ENCODE results near the gene TRIM29.

Gene TRIM29

DNA sequence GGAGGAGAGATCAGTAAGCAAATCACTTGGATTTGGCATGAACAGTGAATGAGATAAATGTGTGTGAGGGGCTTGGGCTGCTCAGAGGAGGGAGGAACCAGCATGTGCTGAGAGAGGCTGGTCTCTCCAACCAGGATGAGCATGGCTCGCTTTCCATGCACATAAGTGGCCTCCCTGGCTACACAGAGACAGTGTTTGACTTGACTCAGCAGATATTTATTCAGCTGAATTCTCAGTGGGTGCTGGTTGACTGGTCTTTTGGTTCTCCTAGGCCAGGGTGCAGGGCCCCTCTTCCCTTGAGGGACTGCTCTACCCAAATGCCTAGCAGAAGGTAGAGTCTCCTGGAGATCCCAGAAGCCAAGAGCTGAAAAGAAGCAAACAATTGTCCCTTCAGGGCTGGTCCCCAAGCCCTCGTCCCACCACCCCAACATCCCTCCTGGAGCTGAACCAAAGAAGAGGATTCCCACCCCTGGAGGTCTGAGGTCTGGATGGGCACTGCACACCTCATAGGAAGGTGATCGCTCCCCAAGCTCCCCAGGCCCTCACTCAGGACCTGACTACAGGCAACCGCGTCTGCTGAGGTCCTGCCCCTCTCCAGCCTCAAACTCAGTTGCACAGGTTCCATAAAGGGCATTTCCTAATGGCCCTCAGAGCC lies 3.3 kb upstream of the TRIM29 start:
- DNase-seq (ENCODE audit: insufficient read length, low spot score) (no peak), FAIRE-seq (no peak)

DNA sequence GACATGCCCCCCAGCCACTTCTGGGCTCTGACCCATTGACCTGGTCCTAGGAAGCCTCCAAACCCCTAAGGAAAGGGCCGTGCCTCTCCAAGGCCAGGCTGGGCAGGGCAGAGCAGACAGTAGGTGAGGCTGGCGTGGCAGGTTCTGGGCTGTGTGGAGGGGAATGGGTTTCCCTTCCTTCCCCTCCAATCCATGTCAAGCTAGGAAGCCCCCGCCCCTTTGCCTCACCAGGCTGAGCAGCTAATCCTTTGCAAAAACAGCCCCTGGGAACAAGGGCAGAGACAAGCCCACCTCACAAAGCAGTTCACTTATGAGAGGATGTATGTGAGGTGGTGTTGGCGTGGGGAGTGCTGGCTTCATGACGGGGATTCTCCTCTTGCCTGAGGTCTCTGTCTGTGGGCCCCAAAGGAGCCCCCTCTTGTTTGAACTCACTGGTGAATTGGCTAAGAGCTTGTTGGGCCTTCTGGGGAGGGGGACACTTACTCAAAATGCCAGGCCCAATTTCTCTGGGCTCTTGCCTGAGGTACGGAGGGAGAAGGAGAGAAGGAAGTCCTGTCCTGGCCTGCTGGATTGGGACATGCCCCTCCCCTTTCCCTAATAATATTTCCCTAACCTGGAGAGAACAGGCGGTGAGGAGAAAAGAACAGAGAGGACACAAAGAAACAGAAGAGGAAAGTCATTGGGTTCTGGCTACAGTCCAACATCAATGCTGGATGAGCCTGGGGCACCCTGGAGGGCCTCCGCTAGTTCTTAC lies 1.6 kb upstream of the TRIM29 start:
- DNase-seq (ENCODE audit: insufficient read length, low spot score), result no peak
- FAIRE-seq, result no peak

DNA sequence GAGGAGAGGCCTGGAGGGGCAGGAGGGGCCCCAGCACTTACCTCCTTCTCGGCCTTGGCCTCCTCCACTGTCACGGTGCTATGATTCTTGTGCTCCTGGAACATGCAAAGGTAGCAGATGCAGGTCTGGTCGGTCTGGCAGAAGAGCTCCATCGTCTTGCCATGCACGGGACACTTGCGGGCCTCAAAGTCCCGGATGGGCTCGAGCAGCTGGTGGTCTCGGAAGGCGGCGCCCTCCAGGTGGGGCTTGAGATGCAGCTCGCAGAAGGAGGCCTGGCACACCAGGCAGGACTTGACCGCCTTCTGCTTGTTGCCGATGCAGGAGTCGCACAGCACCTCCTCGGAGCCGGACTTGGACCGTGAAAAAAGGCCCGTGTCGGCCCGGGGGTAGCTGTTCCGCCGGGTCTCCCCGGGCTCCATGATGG lies 714 bp downstream of the TRIM29 start:
- FAIRE-seq (no peak), DNase-seq (ENCODE audit: insufficient read length, low spot score) (no peak)

DNA sequence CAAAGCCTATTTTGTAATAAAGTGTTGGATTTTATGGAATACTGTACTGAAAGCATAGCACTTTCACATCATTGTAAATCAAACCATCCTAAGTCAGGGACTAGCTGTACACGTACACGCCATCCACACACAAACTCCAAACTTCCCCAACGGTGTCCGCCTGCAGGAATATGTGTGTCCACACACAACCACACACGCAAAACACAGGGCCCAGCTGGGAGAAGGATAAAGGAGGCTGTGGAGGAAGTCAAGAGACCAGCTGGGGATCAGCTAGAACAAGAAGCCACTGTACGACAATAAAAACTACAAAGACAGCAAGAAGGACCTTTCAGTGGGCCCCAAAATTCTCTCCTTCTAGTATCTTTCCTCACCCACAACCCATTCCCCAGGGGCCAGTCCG lies 1.6 kb downstream of the TRIM29 start:
- DNase-seq (ENCODE audit: insufficient read length, low spot score), result no peak
- FAIRE-seq, result no peak

DNA sequence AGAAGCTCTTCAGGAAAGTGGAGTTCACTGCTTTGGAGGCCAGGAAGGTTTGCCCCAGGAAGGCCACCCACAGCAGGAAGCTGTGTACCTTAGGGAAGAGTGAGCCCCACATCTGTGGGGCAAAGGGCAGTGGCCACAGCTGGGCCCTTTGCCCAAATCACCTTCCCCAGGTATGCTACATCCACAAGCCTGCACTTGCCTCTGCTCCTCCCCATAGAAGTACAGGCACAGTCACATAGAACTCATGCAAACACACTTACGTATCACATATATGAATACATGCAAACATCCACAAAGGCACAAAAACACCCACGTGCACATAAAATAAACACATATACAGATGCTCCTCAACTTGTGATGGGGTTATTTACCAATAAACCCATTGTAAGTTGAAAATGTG lies 2.1 kb downstream of the TRIM29 start:
- DNase-seq (ENCODE audit: insufficient read length, low spot score) (no peak), FAIRE-seq (no peak)

DNA sequence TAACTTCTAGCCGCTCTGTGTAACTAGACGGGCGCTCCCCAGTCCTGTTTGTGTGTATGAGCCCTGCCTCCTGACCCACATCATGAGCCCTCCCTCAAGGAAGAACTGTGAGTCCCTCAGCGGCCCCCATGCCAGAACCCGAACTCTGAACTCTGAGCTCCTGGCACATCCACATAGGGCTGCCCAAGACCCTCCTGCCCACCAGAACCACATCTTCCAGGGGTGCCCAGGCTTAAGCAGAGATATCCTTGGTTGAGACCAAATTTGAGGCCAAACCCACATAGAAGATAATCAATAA lies 3.0 kb downstream of the TRIM29 start:
- FAIRE-seq (no peak), DNase-seq (ENCODE audit: insufficient read length, low spot score) (no peak)

DNA sequence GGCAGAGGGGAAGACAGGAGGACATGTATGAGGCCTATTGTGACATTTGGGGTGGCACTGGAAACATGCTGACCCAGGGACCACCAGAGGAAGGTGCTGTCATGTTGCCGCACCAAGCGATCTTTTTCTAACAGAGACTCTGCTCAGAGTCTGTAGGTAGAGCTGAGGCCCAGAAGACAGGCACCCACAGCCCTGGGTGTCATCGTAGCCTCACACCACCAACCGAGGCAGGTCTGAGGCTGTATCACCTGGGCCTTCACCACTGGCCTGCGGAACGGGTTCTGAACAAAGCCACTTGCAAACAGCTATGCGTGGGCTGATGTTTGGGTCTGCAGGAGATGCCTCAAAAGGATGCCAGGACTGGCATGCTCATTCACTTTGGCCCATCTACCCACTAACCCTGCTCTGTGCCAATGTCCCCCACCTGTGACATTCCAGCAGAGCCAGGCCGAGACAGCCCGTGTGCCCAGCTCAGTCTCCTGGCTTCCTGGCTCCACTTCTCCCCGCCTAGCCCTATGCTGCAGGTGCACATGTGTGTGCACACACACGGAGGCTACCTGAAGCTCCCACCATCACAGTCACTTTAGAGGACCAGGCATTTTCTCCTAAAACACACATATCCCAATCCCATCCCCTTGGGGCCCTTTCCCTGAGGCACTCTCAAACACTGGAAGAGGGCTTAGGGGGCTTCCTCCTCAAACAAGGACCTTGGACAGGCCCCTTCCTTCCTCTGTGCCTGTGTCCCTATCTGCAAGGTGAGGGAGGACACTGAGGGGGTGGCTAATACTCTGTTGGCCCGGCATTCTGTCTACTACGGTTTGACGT lies 3.6 kb downstream of the TRIM29 start:
- no peak for FAIRE-seq
- DNase-seq (ENCODE audit: insufficient read length, low spot score), result no peak

DNA sequence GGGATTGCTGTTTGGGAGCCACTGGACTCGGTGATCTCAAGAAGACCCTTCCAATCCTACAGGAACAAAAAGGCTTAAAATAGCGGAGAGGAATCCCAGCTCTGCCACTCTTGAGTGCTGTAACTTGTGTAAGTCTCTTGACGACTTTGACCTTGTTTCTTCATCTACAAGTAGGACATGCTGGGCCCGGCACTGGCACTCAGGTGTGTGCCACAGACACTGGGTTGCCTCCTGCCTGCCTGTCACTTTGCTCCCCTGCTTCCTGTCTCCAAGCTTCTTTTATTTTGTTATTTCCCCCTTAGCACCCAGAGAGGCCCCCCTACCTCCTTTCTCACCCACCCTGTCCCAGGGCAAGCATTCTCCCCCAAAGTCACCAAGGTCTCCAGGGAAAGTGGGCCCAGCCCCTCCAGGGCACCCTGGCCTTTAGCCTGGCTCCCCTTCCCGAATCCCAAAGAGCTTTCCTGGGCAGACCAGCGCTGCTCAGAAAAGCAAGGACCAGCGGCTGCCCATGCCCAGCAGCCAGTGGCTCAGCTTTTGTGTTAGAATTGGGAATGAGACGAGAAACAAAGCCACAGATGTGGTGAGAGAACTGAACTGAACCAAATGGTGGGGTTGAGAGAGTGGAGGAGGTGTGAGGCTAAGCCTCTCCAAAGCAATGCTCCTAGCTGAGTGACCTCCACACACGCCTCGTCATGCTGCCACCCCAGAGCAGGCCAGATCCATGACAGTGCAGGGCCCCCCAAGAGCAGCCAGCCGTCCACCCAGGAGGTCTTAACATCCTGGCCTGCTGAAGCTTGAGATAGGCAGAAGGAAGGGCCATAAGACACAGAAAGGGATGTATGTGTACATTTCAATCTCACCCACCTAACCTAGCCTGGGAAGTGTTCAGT lies 4.5 kb downstream of the TRIM29 start:
- DNase-seq (ENCODE audit: insufficient read length, low spot score) (no peak), FAIRE-seq (no peak)

DNA sequence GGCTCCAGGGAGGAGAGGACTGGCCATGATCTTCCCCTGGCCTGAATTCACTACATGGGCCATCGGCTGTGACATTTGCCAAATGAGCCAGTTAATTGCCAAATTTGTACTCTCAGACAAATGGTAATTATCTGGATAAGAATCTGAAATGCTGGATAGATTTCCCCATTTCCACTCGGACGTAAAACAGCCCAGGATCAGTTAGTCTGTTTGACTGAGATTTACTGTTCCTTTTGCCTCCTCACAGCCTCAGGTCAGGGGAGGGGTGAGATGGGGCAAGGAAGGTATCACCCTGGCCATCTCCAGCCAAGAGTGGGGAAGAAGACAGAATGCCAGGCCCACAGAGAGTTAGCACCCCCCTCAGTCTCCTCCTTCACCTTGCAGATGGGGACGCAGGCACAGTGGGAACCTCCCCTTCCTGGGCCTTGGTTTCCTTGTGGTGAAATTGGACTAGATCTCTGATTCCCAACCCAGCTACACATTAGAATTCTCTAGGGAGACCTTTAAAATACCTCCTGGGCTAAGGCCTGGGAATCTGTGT lies 5.2 kb downstream of the TRIM29 start:
- FAIRE-seq (no peak), DNase-seq (ENCODE audit: insufficient read length, low spot score) (no peak)

DNA sequence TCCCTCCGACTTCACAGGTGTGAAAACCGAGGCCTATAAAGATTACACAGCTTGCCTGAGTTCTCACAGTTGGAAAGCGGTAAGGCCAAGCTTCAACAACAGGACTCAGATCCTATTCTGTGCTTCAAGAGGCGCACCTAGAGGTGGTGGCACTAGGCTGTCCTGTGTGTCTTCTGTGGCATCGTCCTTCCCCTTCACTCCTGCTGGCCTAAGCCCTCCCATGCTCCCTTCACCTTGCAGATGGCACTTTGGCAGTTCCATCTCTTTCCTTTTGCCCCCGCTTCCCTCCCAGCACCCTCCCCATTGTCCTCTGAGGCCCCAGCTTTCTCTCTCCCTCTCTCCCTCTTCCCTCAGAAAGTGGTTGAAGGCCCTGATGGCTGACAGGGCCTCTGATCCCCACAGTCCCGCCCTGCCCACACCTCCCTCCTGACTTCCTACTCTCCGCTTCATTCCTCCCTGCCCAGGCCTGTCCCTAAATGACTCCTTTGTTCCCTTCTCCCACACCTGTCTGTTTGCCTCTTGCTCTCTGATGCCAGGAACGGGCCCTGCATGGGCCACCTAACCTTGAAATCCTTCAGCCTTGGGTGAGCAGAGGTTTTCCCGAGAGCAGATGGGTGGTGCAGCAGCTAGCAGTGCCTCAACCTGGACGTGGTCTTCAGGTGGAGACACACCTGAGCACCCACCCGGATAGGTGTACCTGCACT lies 5.8 kb downstream of the TRIM29 start:
- FAIRE-seq, result no peak
- DNase-seq (ENCODE audit: insufficient read length, low spot score), result no peak

DNA sequence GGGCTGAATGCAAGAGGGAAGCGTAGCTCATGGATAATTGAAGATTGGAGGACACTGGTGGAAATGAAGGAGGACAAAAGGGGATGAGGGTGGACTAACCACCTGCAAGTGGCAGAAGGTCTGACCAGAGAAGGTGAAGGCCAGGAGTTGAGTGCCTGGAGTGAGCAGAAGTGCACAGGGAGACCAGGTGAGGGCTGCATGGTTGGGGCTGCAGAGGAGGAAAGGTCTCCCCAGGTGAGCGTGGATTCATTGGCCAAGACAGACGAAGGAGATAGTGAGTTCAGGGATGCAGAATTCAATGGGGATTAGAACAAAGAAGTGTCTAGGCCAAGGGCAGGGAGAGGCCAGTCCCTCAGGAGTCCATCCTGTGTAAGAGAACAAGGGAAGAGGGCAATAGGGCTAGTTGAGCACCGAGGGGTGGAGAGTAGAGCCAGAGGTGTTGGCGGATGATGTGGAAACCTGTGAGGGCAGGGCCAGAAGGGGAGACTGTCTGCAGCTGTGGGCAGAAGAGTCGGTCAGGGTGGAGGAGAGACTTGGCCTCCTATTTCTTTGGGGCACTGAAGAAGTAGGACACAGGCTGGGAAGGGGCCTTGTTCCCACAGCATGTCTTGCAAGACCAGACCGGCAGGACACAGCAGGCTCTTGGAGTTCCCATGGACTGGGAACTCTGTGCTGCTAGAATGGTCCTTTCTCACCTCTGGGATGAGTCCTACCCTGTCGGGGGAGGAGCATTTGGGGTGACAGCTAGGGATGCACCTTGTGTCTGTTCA lies 6.7 kb downstream of the TRIM29 start:
- FAIRE-seq, result no peak
- DNase-seq (ENCODE audit: insufficient read length, low spot score), result no peak

DNA sequence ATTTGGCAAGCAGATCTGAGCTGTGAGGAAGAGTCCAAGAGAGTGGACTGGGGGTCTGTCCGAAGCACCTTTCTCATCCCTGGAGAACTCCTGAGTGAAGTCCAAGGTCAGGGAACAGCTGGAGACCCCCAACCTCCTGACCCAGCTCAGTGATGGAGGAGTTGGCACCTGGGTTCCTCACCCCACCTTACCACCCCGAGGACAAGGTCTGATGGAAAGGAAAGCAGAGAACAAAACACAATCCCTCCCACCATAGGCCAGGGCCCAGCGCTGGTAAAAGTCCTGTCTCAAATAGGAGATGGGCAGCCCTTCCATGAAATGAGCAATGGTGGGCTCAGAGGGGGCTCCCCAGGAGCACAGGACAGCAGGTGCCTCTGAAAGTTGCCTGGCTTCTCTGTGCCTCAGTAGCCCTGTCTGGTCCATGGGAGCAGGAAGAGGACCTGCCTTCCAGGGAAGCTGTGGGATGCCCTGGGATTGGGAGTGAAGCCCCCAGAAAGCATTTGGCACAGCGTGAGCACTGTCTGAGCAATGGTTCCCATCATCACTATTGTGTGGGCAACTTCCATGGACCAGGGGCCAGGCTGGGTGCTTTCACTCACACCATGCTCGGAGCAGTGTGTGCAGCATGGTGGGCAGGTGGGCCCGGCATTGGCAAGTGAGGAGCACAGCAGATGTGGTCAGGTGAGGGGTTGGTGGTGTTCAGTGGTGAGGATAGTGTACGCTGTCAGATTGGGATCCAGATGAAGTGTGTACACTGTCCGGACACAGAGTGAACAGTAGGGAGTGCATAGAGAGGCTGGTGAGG lies 7.5 kb downstream of the TRIM29 start:
- FAIRE-seq (no peak), DNase-seq (ENCODE audit: insufficient read length, low spot score) (no peak)

DNA sequence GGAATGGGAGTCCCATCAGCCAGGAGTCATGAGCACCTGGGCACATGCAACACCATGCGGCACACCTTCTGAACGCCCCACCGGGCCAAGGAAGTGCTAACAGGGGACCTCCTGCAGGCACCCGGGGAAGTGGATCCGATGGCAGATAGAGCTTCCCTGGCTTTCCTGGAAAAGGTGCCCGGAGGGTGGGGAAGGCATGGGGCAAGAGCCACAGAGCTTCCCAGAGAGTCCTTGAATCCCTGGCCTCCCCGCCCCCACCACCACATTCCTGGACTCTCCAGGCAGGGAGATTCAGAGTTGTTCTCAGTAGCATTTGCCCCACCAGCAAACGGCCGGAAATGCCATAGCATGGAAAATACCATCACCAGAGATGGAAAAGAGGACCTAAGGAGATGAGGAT lies 8.3 kb downstream of the TRIM29 start:
- DNase-seq (ENCODE audit: insufficient read length, low spot score), result no peak
- no peak for FAIRE-seq

DNA sequence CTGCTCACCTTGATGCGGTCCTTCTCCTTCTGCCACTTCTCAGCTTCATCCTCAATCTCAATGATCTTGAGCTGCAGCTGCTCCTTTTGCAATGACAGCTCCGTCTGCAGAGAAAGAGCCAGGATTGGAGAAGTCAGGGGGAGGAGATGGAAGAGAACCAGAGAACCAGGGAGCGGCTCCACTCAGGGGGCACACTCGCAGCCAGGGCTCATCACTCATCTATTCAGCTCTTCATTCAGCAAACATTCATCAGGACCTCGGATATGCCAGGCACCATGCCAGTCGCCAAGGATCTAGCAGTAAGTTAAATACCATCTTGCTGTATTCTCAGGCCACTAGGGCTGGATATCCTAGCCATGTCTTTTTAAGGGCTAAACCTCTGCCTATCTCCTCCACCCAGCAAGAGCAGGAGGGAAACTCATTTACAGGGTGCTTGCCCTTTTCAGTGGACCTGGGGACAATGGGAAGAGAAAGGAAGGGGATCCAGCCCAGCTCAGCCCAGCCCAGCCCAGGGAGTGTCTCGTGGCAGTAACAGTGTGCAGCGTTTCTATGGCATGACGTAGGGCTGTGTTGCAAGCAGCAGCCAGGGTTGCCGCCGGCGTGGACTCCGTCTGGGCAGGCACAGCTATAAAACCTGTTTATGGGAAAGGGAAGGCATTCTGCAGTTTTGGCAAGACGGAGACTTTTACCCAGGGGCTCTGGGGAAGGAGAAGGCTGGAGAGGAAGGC lies 9.4 kb downstream of the TRIM29 start:
- no peak for DNase-seq (ENCODE audit: insufficient read length, low spot score)
- no peak for FAIRE-seq

DNA sequence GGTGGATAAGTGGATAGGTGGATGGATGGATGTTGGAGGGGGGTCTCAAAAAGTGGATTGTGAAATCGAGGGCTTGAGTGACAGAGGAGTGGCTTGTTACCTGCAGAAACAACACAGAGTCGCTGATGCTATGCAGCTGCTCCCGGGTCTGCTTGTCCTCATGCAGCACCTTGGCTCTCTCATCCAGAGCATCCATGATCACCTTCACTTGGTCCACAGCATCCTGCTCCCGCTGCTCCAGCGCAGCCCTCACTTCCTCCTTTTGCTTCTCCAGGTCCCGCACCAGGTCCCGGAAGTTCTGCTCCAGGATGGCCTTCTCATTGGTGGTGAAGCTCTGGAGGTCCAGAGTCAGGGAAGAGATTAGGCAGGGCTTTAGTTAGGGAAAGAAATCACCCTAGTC lies 10.7 kb downstream of the TRIM29 start:
- FAIRE-seq, result no peak
- DNase-seq (ENCODE audit: insufficient read length, low spot score), result no peak

DNA sequence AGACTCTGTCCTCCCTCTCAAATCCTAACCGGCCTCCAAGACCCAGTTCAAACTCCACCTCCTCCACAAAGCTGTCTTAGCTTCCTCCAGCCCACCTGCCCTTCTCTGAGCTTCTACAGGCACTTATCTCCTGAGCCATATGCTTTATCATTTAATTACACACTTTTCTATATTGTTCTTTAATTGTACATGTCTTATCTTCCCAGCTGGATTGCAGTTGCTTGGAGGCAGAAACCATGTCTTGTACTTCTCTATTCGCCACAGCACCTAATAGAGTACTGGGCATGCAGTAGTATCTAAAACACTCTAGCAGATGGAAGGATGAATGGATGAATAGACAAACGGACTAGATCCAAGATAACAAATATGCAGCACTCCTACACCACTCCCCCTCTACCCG lies 11.3 kb downstream of the TRIM29 start:
- FAIRE-seq, result no peak
- no peak for DNase-seq (ENCODE audit: insufficient read length, low spot score)

DNA sequence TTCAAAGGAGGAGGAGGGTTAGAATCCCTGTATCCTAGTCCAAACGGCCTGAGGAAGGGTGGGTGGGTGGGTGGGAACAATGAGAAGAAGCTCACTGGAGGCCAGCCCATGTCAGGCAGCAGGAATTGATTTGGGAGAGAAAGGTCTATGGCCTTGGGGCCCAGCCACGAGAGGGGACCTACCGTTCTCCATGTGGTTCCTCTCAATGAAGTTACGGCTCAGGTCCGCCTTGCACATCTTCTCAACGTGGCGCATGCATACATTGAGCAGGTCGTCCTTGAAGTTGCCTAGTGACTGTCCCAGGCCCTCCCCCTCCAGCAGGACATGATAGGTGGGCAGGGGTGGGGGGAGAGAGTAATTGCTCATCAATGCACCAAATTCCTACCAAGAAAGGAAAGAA lies 12.4 kb downstream of the TRIM29 start:
- DNase-seq (ENCODE audit: insufficient read length, low spot score) (no peak), FAIRE-seq (no peak)

DNA sequence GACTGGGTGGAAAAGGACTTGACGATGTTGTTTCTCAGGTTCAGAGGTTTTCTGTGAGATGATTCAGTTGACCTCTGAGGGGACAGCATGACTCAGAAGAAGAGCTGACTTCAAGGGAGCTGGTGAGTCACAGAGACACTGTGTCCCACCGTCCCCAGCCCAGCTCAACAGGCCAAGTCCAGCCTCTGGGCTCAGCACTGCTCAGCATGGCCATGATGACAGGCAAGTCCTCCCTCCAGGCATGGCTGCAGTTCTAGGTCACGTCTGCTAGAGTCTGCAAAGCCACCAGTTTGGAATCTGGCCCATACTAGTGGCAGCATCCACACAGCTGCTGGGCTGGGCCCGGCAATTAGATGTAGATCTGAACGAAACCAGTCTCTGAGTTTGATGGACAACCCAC lies 12.9 kb downstream of the TRIM29 start:
- FAIRE-seq, result no peak
- no peak for DNase-seq (ENCODE audit: insufficient read length, low spot score)

Measured in GM19239 (cell line).